K562 (cell line): Measurements from ENCODE around the gene ELF5. TPM values are rescaled to one million over a fixed set of nuclear protein-coding genes. Genes with fewer than 3 reads are reported as not detected.

Source experiments
- ATAC-seq: fragments of 200-7000 bp; cut with Tn5 transposase; 3 replicates; pipeline ENCODE4 v1.9.1; 2020; ENCODE audit warnings: moderate library complexity
- BruUV-seq: library from RNA; stranded (reverse); fragments of 400-500 nt; replicated peaks from 2 replicates; lab custom pipeline; 2021; lab: Mats Ljungman, UMichigan
- CTCF ChIA-PET: fragments of 300-600 bp; formaldehyde crosslinking; extraction: SDS; loops from one replicate; lab custom pipeline; 2021; ENCODE audit warnings: low intra/inter-chr PET ratio; lab: Yijun Ruan, JAX
- POLR2A ChIA-PET: fragments of 300-600, 350-650 bp; sonication (Branson Sonifier 250); formaldehyde crosslinking; extraction: SDS; loops from one replicate; lab custom pipeline; 2021; ENCODE audit warnings: antibody characterized with exemption, inconsistent platforms; lab: Yijun Ruan, JAX
- DNase-seq, 4 experiments: peaks; one replicate each; pipeline versions ENCODE4 v3.0.0 to v3.0.0-alpha.2; 2011 to 2018; ENCODE audit warnings: low spot score in 3 of 4, mixed read lengths in 3 of 4; ENCODE audit errors: extremely low read depth in 1 of 4
- FAIRE-seq: peaks from 2 replicates; lab custom pipeline; 2011; peaks lifted over from hg19 to GRCh38; lab: Jason Lieb, UNC
- H2AFZ ChIP-seq: 2 replicates; pipeline ENCODE4 v1.6.0; 2011; ENCODE audit warnings: low read depth, low read length, control low read depth, inconsistent platforms
- H3K27ac ChIP-seq: fragments of 200-600 bp; 3 replicates; pipeline ENCODE4 v1.8.0; 2011; ENCODE audit warnings: low read depth, mild to moderate bottlenecking, control low read depth, inconsistent platforms, low read length, moderate library complexity, mixed read lengths; ENCODE audit errors: extremely low read depth
- H3K27me3 ChIP-seq, 2 experiments: fragments of 300-600 bp in 1 of 2; 2 replicates in 1 of 2; 3 replicates in 1 of 2; pipeline versions ENCODE4 v1.6.0 to v1.8.0; 2011; ENCODE audit warnings: inconsistent platforms in 2 of 2, low read length in 2 of 2, mild to moderate bottlenecking in 1 of 2, mixed read lengths in 1 of 2, moderate library complexity in 1 of 2; ENCODE audit not compliant: control insufficient read depth in 2 of 2, insufficient read depth in 2 of 2
- H3K36me3 ChIP-seq: fragments of 300-600 bp; 3 replicates; pipeline ENCODE4 v1.8.0; 2011; ENCODE audit warnings: mild to moderate bottlenecking, low read length, inconsistent platforms; ENCODE audit not compliant: control insufficient read depth, insufficient read depth
- H3K4me1 ChIP-seq, 2 experiments: fragments of 200-600 bp in 1 of 2; replicated peaks in 1 of 2; 2 replicates in 1 of 2; 3 replicates in 1 of 2; pipeline versions ENCODE4 v1.5.1 to v1.8.0; 2011; ENCODE audit warnings: inconsistent platforms in 2 of 2, low read length in 2 of 2, mild to moderate bottlenecking in 1 of 2, mixed read lengths in 1 of 2, moderate library complexity in 1 of 2; ENCODE audit not compliant: control insufficient read depth in 2 of 2, insufficient read depth in 2 of 2
- H3K4me2 ChIP-seq: 2 replicates; pipeline ENCODE4 v1.6.1; 2011; ENCODE audit warnings: low read length, control low read depth, inconsistent platforms, mixed read lengths; ENCODE audit not compliant: insufficient read depth
- H3K4me3 ChIP-seq: fragments of 200-600 bp; sonication (generic), shearing (Covaris generic); 2 replicates; pipeline ENCODE4 v1.5.1; 2016; ENCODE audit warnings: control low read depth, inconsistent platforms
- H3K79me2 ChIP-seq: fragments of 200-600 bp; 3 replicates; pipeline ENCODE4 v1.8.0; 2011; ENCODE audit warnings: low read length, inconsistent platforms; ENCODE audit not compliant: control insufficient read depth, insufficient read depth
- H3K9ac ChIP-seq, 2 experiments: 2 replicates each; pipeline versions ENCODE4 v1.6.0 to v1.6.1; 2011; ENCODE audit warnings: low read depth in 2 of 2, low read length in 2 of 2, control low read depth in 1 of 2, inconsistent platforms in 1 of 2, mild to moderate bottlenecking in 1 of 2, mixed read lengths in 1 of 2; ENCODE audit not compliant: insufficient read depth in 1 of 2
- H3K9me1 ChIP-seq: one replicate; pipeline ENCODE4 v1.6.0; 2011; ENCODE audit warnings: inconsistent platforms, mild to moderate bottlenecking, low read length, moderate library complexity; ENCODE audit not compliant: control insufficient read depth, insufficient read depth
- H3K9me3 ChIP-seq: replicated peaks from 2 replicates; pipeline ENCODE4 v1.5.1; 2011; ENCODE audit warnings: low read depth, low read length, inconsistent platforms; ENCODE audit not compliant: control insufficient read depth, insufficient read depth
- H4K20me1 ChIP-seq: replicated peaks from 2 replicates; pipeline ENCODE4 v1.6.1; 2011; ENCODE audit warnings: low read length, inconsistent platforms, mixed read lengths; ENCODE audit not compliant: control insufficient read depth, insufficient read depth
- C11orf30 ChIP-seq: fragments of 450-650 bp; IDR thresholded peaks from 2 replicates; pipeline ENCODE4 v1.6.1; 2016; ENCODE audit warnings: low read depth, mild to moderate bottlenecking
- GATAD2A ChIP-seq: fragments of 450-650 bp; IDR thresholded peaks from 2 replicates; pipeline ENCODE4 v1.6.1; 2017
- HMGN3 ChIP-seq: IDR thresholded peaks from 2 replicates; pipeline ENCODE4 v1.6.1; 2011; ENCODE audit warnings: borderline replicate concordance, low read depth, mild to moderate bottlenecking, mixed read lengths, low read length; ENCODE audit not compliant: insufficient read length; ENCODE audit errors: extremely low read depth
- IFI16 ChIP-seq: fragments of 250-450 bp; sonication (Bioruptor Pico); IDR thresholded peaks from 2 replicates; pipeline ENCODE4 v2.1.2; 2022; ENCODE audit warnings: mild to moderate bottlenecking, inconsistent platforms
- MAFF ChIP-seq: IDR thresholded peaks from 2 replicates; pipeline ENCODE4 v1.6.1; 2012; ENCODE audit warnings: low read length, improper control_type of control experiment
- MAFG ChIP-seq: fragments of 450-650 bp; conservative IDR thresholded peaks from 2 replicates; pipeline ENCODE4 v1.6.1; 2016; ENCODE audit warnings: missing genetic modification characterization, missing compliant biosample characterization
- MAFK ChIP-seq: IDR thresholded peaks from 2 replicates; pipeline ENCODE4 v1.6.1; 2011; ENCODE audit warnings: low read length, improper control_type of control experiment
- MEIS2 ChIP-seq: fragments of 450-650 bp; IDR thresholded peaks from 2 replicates; pipeline ENCODE4 v1.6.1; 2014; ENCODE audit warnings: mild to moderate bottlenecking; ENCODE audit not compliant: partially characterized antibody
- PBX2 ChIP-seq, 2 experiments: IDR thresholded peaks in 1 of 2; conservative IDR thresholded peaks in 1 of 2; 2 replicates each; pipeline ENCODE4 v1.6.1; 2016; ENCODE audit warnings: low read depth in 2 of 2, mild to moderate bottlenecking in 1 of 2, missing compliant biosample characterization in 1 of 2, missing genetic modification characterization in 1 of 2, moderate library complexity in 1 of 2
- PKNOX1 ChIP-seq: fragments of 450-650 bp; IDR thresholded peaks from 2 replicates; pipeline ENCODE4 v1.6.1; 2016
- ZBTB5 ChIP-seq: fragments of 450-650 bp; IDR thresholded peaks from 2 replicates; pipeline ENCODE4 v1.6.1; 2017; ENCODE audit warnings: antibody characterized with exemption
- ZNF316 ChIP-seq: fragments of 450-650 bp; IDR thresholded peaks from 2 replicates; pipeline ENCODE4 v1.6.1; 2016
- ZNF561 ChIP-seq: fragments of 450-650 bp; formaldehyde crosslinking; conservative IDR thresholded peaks from 2 replicates; pipeline ENCODE4 v1.4.0; 2020; ENCODE audit warnings: mild to moderate bottlenecking, moderate library complexity
- ZSCAN29 ChIP-seq: fragments of 450-650 bp; IDR thresholded peaks from 2 replicates; pipeline ENCODE4 v1.6.1; 2017
- WGBS: fragments of 100-300 bp; shearing (Covaris generic); methylation state at CpG from one replicate; pipeline ENCODE4 v1.1.6; 2016; ENCODE audit warnings: low coverage, mixed read lengths; ENCODE audit not compliant: insufficient coverage; ENCODE audit errors: missing lambda C conversion rate; 5-methylcytosine and 5-hydroxymethylcytosine counted together
- in situ Hi-C: fragments of 300-500 bp; cut with MboI; formaldehyde crosslinking; loops from 4 replicates; pipeline ENCODE4 v1.15.0; 2018; ENCODE audit warnings: inconsistent platforms, mixed read lengths
- intact Hi-C: fragments of 100-400 bp; cut with micrococcal nuclease; formaldehyde crosslinking; loops from 2 replicates; pipeline ENCODE4 v1.14.2; 2022
- polyA plus RNA-seq, 8 experiments: library from polyadenylated mRNA; depleted of rRNA in 4 of 8; stranded (reverse) in 5 of 8; unstranded in 3 of 8; fragments of >200 nt; fragmentation: Nextera tagmentation in 2 of 8; fragmentation: Illumina TruSeq in 1 of 8; extraction: Ambion mirVana in 2 of 8; extraction: Trizol in 1 of 8; gene quantifications; 2 replicates each; pipeline versions ENCODE4 v1.2.1 to v1.2.3, GENCODE V29; 2011 to 2014; ENCODE audit warnings: inconsistent platforms in 1 of 8, missing spikeins in 1 of 8
- total RNA-seq, 7 experiments: library from RNA; depleted of rRNA in 6 of 7; stranded (reverse); fragments of >200 nt in 6 of 7; fragmentation: Illumina TruSeq in 2 of 7; extraction: Trizol in 2 of 7; gene quantifications; 2 replicates each; pipeline versions ENCODE4 v1.2.1 to v1.2.3, GENCODE V29; 2011 to 2021; ENCODE audit warnings: low replicate concordance in 1 of 7

The ELF5 gene
- total and polyA plus RNA-seq, 9 of the 15 experiments (the other 6 are each of a cell fraction or from before 2014, with no cell fraction given): not detected

- no peak for TF ChIP-seq ZBTB5
- no peak for TF ChIP-seq IFI16 (CRISPR knock-in tag)
- TF ChIP-seq GATAD2A: no peak
- no peak for TF ChIP-seq ZNF561 (CRISPR knock-in tag)
Measured at GRCh38 chr11:34480314-34480713, 33.3 kb downstream of the ELF5 start (continued).

- H3K9me3 ChIP-seq: no peaks in the 10 kb centered on the region
- no peaks in the 10 kb centered on the region for H4K20me1 ChIP-seq
- ATAC-seq: no peak
- POLR2A ChIA-PET: interaction anchor here (0.9 kb wide), 1 partner anchor 412 kb away, joined by 3 read pairs; no protein-coding TSS in a partner anchor
- H2AFZ ChIP-seq: no peak overlapping the region
- TF ChIP-seq MAFF (peak; percentile 59), PKNOX1 (peak; percentile 93), ZSCAN29 (no peak), C11orf30 (peak; percentile 69), MAFG (tag) (peak; percentile 81), PBX2 (CRISPR knock-in tag; IDR thresholded peaks at IDR 0.05; ENCODE audit: low read depth) (0 out of 2 replicates have a peak, but pooled peaks have one; percentile 30), PBX2 (tag; conservative IDR thresholded peaks at IDR 0.05; ENCODE audit: low read depth) (peak; percentile 76), HMGN3 (no peak), MAFK (peak; percentile 48; the same call in 1 of the 2 replicates), MEIS2 (peak; percentile 84), ZNF316 (peak; percentile 85)
- TF ChIP-seq, all 486 proteins: peak for 8
- intact Hi-C loops (no loop called here), in situ Hi-C loops (loop anchor here (25.0 kb wide), 1 partner anchor 667 kb away; no protein-coding TSS in a partner anchor)
- Histone ChIP-seq H3K36me3 (no peaks in the 10 kb centered on the region), H3K4me3 (no peak overlapping the region), H3K27ac (no peak overlapping the region), H3K4me1 (no peaks in the 10 kb centered on the region), H3K27me3 (peaks cover 14 to 21% of the 10 kb centered on the region in 2 experiments), H3K4me2 (no peak overlapping the region), H3K79me2 (no peaks in the 10 kb centered on the region), H3K9ac (no peak overlapping the region), H3K9me1 (no peaks in the 10 kb centered on the region)
- CTCF ChIA-PET: no interaction called here
- FAIRE-seq (no peak), DNase-seq (no peak)
- BruUV-seq: no TSS peak
- 1% methylated on average over 8 of the region's 8 CpGs for WGBS
Measured at GRCh38 chr11:34478845-34479663, 34.5 kb downstream of the ELF5 start.
